NCI-H2081 (cell line): ENCODE measurements around the gene PCOLCE2.
A peak's percentile ranks its signal among the peaks of the same experiment; 100 is the strongest.
"Not testable (repeated sequence)": the region's sequence is repeated elsewhere in the genome, so short reads cannot be mapped to it uniquely, and the experiment has no call there.

ENCODE experiments used
- DNase-seq, 2 experiments: peaks; one replicate each; lab custom pipeline; 2025; lab: John Stamatoyannopoulos, UW

Gene PCOLCE2

DNA sequence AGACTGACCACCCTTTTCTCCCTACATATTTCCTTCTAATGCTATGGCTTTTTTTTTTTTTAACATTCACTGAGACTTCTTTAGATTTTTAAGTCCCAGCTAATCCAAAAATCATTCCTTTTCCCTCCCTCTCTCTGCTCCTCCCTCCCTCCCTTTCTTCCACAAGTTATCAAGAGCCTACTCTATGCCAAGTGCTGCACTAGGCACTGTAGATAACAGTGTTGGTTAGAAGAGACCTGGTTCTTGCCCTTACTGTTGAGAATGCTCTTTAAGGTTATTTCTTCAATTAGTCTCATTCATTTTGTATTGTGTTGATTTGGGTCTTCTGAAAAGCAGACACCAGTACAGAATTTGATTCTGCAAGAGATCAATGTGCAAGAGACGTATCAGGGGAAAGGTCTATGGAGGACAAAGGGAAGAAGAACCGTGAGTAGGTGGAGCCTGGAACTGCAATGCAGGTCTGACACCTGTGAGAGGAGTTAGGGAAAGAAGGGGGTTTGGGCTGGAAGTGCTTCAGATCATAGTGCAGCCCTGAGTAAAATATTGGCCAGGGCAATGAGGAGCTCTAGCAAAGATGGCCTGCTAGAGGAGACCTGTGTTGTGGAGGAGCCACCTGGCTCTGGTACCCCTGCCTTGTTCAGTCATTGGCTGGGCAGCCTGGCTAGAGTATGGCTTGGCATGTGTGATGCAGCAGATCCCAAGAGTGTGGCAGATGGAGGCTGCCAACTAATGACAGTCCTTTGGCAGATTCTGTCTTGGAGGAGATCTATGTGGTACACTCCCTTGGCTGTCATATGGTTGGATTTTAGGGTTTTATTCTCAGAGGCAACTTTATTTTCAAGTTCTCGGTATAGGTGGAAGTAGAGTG lies 9.7 kb upstream of the PCOLCE2 start:
- no peak for DNase-seq

DNA sequence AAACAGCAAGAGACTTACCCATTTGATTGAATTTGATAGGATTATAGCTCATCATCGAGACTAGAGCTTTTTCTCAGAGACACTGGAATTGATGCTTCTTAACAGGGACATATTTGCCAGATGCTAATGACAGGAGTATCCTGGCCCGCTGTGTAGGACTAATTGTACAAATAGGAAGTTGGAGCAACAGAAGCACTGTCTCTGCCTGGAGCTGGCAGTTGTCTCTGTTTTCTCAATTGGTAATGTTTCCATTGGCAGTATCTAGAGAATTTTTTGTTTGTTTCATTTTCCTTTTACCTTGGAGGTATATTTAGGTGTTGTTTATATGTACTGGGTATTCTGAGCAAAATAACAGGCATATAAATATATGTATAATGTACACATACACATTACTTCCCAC lies 8.9 kb upstream of the PCOLCE2 start:
- no peak for DNase-seq

- DNase-seq, result no peak
These were observed 8.1 kb upstream of the PCOLCE2 start for GRCh38 chr3:142896996-142897395.

DNA sequence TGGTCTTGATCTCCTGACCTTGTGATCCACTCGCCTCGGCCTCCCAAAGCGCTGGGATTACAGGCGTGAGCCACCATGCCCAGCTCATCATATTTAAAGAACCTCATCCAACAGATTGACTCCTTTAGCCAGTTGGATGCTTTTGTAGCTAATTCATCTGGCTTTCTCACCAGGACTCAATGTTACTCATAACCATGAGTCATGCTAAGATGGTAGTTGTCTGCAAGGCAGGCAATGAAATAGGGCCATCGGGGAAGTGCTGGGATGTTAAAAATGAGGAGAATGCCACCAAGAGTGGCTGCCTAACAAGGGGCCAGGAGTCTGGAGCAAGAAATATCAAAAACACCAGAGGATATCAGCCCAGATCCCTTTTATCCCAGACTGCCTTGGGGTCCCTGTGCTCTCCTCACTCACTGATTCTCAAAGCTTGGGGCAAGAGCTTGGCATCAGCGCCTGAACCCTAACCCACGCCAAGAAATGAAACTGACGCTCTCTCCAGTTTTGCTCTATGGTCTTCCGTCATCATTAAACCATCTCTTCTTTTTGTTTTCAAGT lies 7.4 kb upstream of the PCOLCE2 start:
- DNase-seq, result no peak

DNA sequence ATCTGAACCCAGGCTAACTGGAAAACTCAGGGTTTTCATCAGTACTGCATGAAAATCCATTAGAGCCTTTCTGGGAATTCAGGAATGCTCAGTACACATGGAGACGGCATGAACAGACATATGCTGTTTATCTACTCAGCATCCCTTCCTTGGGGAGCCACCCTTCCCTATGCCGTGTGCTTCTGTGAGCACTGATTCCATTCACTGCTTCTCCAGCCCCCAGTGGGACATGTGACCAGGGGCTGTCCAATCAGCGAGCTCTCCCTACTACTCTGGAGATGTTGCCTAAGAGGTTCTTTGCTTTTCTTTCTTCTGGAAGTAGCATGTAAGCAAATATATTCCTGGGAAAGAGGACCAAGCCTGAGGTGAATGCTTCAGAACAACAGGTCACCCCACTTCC lies 5.6 kb upstream of the PCOLCE2 start:
- no peak for DNase-seq

DNA sequence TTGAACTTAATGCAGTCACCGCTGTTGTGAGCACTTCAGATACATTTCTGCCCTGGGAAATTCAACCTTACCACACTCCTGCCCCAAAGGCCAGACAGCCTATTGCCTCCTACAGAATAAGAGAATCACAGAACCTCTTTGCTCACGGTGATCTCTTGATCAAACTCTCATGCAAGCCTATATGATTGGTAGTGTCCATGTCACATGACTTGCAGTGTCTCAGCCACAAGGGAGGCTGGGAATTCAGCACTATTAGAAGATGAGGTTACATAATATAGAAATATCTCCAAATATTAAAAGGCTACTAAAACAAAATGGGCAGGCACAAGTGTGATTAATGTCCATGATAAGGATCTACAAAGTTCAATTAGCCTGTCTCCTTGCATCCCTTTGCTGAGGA lies 3.8 kb upstream of the PCOLCE2 start:
- DNase-seq, result no peak

- no peak for DNase-seq
These were observed 1.7 kb upstream of the PCOLCE2 start for GRCh38 chr3:142890592-142890991.

- peak in 1 of 2 experiments; percentile 11 for DNase-seq
These were observed 530 bp upstream of the PCOLCE2 start for GRCh38 chr3:142889212-142890014.

- DNase-seq, result peak; percentile 53 to 83
These were observed 793 bp downstream of the PCOLCE2 start for GRCh38 chr3:142888099-142888480.

DNA sequence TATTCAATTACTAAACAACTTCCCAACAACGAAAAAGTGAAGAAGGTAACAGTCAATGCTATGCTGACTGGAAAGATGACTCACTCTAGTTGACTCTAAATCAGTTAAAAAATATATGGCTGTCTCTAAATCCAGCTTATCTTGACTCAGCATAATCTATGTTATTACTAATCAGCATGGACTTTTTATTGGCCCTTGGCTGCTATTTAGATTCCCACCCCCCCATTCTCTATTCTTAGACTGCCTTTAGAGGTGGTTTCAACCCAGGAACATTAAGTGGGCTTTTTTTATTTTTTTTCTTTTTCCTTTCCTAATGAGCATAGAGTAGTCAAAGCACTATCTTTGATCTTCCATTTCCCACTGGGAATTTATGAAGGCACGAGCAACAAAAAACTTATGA lies 1.9 kb downstream of the PCOLCE2 start:
- DNase-seq, result no peak

DNA sequence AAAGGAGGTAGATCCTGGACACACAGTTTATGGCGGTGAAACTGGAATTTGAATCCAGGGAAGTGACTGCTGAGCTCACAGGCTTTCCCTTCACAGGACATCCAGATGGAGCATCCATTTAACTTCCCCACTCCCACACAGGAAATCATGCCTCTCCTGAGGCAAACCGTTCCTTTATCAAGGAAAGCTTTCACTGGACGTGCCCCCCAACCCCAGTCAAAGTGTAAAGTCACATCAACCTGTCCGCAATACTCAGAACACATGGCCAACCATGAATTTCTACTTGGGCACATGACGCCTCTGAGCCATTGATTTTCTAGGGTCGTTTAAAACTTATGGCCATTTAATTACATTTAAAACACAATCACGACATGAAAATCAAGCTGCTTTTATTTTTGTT lies 2.9 kb downstream of the PCOLCE2 start:
- no peak for DNase-seq

GRCh38 chr3:142884531-142884930 lies 4.4 kb downstream of the PCOLCE2 start:
- DNase-seq, result no peak

DNA sequence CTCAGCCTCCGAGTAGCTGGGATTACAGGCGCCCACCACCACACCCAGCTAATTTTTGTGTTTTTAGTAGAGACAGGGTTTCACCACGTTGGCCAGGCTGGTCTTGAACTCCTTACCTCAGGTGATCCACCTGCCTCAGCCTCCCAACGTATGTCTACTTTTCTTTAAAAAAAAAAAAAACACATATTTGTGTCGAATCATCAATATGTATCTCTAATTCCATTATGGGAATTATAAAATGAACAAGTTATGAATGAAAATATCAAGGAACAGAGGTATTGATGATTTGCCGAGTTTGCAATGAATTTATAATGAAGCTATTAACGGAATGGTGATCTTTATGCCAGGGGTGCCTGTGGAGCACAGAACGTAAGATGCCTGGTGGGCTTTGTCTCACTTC lies 5.3 kb downstream of the PCOLCE2 start:
- not testable (repeated sequence) for DNase-seq

DNA sequence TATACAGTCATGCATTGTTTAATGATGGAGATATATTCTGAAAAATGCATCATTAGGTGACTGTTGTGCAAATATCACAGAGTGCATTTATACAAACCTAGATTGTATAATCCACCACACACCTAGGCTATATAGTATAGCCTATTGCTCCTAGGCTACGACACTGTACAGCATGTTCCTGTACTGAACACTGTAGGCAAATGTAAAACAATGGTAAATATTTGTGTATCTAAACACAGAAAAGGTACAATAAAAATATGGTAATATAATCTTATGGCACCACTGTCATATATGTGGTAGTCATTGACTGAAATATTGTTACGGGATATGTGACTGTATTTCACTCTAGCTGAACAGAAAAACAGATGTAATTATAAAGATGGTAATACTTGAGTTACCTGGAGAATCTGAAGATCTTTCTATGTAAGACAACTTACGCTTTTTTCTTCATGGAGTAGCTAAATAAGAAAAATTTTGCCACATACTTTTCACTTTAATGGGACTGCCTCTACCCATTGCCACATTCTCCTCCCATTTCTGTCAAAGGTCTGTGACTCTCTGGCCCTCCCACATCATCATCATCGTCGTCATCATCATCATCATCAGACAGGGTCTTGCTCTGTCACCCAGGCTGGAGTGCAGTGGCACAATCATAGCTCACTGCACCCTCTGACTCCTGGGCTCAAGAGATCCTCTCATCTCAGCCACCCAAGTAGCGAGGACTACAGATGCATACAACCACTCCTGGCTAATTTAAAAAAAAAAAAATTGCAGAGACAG lies 7.2 kb downstream of the PCOLCE2 start:
- DNase-seq, result no peak

DNA sequence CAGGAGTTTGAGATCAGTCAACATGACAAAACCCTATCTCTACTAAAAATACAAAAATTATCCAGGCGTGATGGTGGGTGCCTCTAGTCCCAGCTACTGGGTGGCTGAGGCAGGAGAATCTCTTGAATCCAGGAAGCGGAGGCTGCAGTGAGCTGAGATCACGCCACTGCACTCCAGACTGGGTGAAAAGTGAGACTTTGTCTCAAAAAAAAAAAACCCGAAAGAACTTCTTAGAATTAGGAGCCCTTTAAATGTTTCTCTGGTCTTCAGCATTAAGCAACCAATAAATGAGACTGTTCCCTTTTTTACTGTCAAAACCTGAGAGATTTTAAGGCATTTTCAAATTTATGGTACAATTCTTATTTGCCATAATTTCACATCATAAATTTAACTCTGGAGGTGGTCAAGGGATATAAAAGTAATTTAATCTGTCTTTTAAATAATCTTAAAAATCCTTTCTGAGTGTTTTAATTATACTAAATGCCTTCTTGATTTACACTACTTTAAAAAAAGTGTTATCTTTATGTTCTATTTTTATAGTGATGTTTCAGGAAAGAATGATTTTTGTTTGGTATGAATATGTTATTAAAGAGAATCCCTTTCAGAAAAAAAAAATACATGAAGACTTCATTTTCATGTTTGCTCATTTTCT lies 10.1 kb downstream of the PCOLCE2 start:
- no peak for DNase-seq

DNA sequence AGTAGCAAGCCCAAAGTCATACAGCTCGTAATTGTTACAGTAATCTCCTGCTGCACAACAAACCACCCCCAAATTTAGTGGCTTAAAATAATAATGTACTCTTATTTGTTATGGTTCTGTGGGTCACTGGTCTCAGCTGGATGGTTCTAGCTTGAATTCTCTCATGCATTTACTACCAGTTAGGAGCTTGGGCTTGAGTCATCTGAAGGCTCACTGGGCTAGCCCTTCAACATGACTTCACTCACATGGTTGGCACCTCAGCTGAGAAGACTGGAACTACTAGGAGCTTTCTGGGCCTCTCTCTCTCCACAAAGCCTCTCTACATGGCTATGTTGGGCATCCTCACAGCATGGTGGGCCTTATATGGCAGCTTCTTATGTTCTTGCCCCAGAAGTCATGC lies 12.5 kb downstream of the PCOLCE2 start:
- DNase-seq, result no peak

- no peak for DNase-seq
These were observed 13.2 kb downstream of the PCOLCE2 start for GRCh38 chr3:142875583-142876207.

- DNase-seq, result no peak
These were observed 13.8 kb downstream of the PCOLCE2 start for GRCh38 chr3:142875099-142875498.

- not testable (repeated sequence) for DNase-seq
These were observed 20.5 kb downstream of the PCOLCE2 start for GRCh38 chr3:142868382-142868781.

- DNase-seq, result peak; percentile 80 to 82
These were observed 21.8 kb downstream of the PCOLCE2 start for GRCh38 chr3:142866841-142867631.
